Measurements from ENCODE around the gene POLL. TPM values are rescaled to one million over a fixed set of nuclear protein-coding genes. Genes with fewer than 3 reads are reported as not detected.

The POLL gene
- total RNA-seq, 1 experiment from 2014 or later, result 36.1 TPM

- no peak for ATAC-seq
- in situ Hi-C loops (cut with HindIII; ENCODE audit: low pct_unique_long_range_greater_than_20kb, low sequenced_read_pairs) (no loop called here), intact Hi-C loops (cut with micrococcal nuclease; ENCODE audit: unreplicated experiment) (no loop called here)
- Histone ChIP-seq H3K4me1 (ENCODE audit: control insufficient read depth, insufficient read depth, low read length) (no peaks in the 10 kb centered on the region), H3K4me3 (ENCODE audit: low read depth in 2 of 2, low read length in 2 of 2) (no peak overlapping the region), H3K27me3 (ENCODE audit: control insufficient read depth, insufficient read depth, low read length) (peaks cover 7% of the 10 kb centered on the region), H3K9me3 (ENCODE audit: control insufficient read depth, insufficient read depth, low read depth, low read length) (no peaks in the 10 kb centered on the region), H3K36me3 (ENCODE audit: control insufficient read depth, insufficient read depth, low read length) (no peaks in the 10 kb centered on the region), H3K27ac (ENCODE audit: low read length) (no peak overlapping the region)
- TF ChIP-seq TCF7L2 (IDR thresholded peaks at IDR 0.05; ENCODE audit: low read depth, low read length) (no peak), REST (IDR thresholded peaks at IDR 0.05; ENCODE audit: insufficient read depth in 1 of 2, low read depth in 2 of 2, low read length in 1 of 2) (no peak), CTCF (IDR thresholded peaks at IDR 0.05) (no peak), POLR2AphosphoS5 (IDR thresholded peaks at IDR 0.05; ENCODE audit: low read depth, low read length) (no peak), SIN3A (IDR thresholded peaks at IDR 0.05; ENCODE audit: borderline replicate concordance, insufficient read depth, low read depth, low read length) (no peak)
- DNase-seq (ENCODE audit: low read depth, low spot score), result no peak
- ChIA-PET POLR2A (no interaction called here), CTCF (interaction anchor here (0.6 kb wide), 1 partner anchor 264 kb away, joined by 4 read pairs; no protein-coding TSS in a partner anchor)
- BruUV-seq (replicated peaks), result no TSS peak
Measured at GRCh38 chr10:101563497-101564040, 24.5 kb downstream of the POLL start.

GRCh38 chr10:101563007-101563406, 25.1 kb downstream of the POLL start:
- DNase-seq (ENCODE audit: low read depth, low spot score), result no peak
- peaks cover 7% of the 10 kb centered on the region for H3K27me3 ChIP-seq (ENCODE audit: control insufficient read depth, insufficient read depth, low read length)
- no peaks in the 10 kb centered on the region for H3K4me1 ChIP-seq (ENCODE audit: control insufficient read depth, insufficient read depth, low read length)
- no TSS peak for BruUV-seq (replicated peaks)
- no peak for ATAC-seq
- H3K36me3 ChIP-seq (ENCODE audit: control insufficient read depth, insufficient read depth, low read length), result no peaks in the 10 kb centered on the region
- TF ChIP-seq POLR2AphosphoS5 (IDR thresholded peaks at IDR 0.05; ENCODE audit: low read depth, low read length) (no peak), REST (IDR thresholded peaks at IDR 0.05; ENCODE audit: insufficient read depth in 1 of 2, low read depth in 2 of 2, low read length in 1 of 2) (no peak), SIN3A (IDR thresholded peaks at IDR 0.05; ENCODE audit: borderline replicate concordance, insufficient read depth, low read depth, low read length) (no peak), CTCF (IDR thresholded peaks at IDR 0.05) (no peak), TCF7L2 (IDR thresholded peaks at IDR 0.05; ENCODE audit: low read depth, low read length) (no peak)
- H3K9me3 ChIP-seq (ENCODE audit: control insufficient read depth, insufficient read depth, low read depth, low read length), result no peaks in the 10 kb centered on the region
- ChIA-PET POLR2A (no interaction called here), CTCF (interaction anchor here (0.6 kb wide), 1 partner anchor 263 kb away, joined by 4 read pairs; no protein-coding TSS in a partner anchor)
- intact Hi-C loops (cut with micrococcal nuclease; ENCODE audit: unreplicated experiment) (no loop called here), in situ Hi-C loops (cut with HindIII; ENCODE audit: low pct_unique_long_range_greater_than_20kb, low sequenced_read_pairs) (no loop called here)
- H3K27ac ChIP-seq (ENCODE audit: low read length), result no peak overlapping the region
- no peak overlapping the region for H3K4me3 ChIP-seq (ENCODE audit: low read depth in 2 of 2, low read length in 2 of 2)

Measured in Panc1 (cell line).